PC-3 (cell line): Measurements from ENCODE around the gene SMOC2.

Experiments used
- CTCF ChIP-seq: fragments of 300-600 bp; sonication (generic); conservative IDR thresholded peaks from 2 replicates; pipeline ENCODE4 v1.5.1; 2017; ENCODE audit warnings: antibody characterized with exemption, low read depth, mild to moderate bottlenecking, low read length
- EZH2 ChIP-seq: fragments of 300-600 bp; sonication (generic); IDR thresholded peaks from one replicate; pipeline ENCODE4 v1.6.1; 2017; ENCODE audit warnings: antibody characterized with exemption, mild to moderate bottlenecking, low read length; ENCODE audit not compliant: unreplicated experiment

DNA sequence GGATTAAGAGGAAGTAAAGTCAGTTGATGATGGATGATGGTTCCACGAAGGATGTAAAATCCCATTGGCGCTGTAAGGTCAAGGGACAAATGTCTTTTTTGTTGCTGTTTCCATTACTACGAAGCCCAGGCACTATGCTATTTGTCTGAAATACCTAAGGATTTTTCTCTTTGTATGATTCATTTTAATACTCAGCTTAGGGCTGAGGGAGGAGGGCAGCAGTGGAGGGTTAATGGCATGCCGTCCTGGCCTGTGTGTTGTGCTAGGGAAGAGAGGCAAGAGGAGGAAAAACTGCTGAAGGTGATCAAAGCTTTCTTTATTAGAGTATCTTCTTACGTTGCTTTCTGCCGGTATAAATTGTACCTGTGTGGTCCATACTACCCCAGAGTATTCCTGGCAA, 6.5 kb upstream of the SMOC2 start:
- TF ChIP-seq EZH2 = no peak
- no peak for TF ChIP-seq CTCF
